Lower leg skin (tissue), 4 donors: ENCODE results near the gene PLA2G3. TPM values are rescaled to one million over a fixed set of nuclear protein-coding genes. Genes with fewer than 3 reads are reported as not detected.
"Not testable (repeated sequence)": the region's sequence is repeated elsewhere in the genome, so short reads cannot be mapped to it uniquely, and the experiment has no call there.

Experiments
- DNase-seq, 2 donors: peaks; one replicate each; pipeline ENCODE4 v3.0.0-alpha.2; 2019; ENCODE audit warnings: low spot score in 2 of 2
- H3K4me3 ChIP-seq: fragments of 200-600 bp; sonication (generic); 2 replicates; pipeline ENCODE4 v1.5.1; 2017; ENCODE audit warnings: mild to moderate bottlenecking, low read depth; ENCODE audit not compliant: poor library complexity, severe bottlenecking
- CTCF ChIP-seq, 3 donors: fragments of 450-650 bp; IDR thresholded peaks; one replicate each; pipeline ENCODE4 v1.5.1; 2016; ENCODE audit warnings: antibody characterized with exemption in 3 of 3, mild to moderate bottlenecking in 3 of 3, moderate library complexity in 2 of 3
- POLR2A ChIP-seq, 2 donors: fragments of 450-650 bp; IDR thresholded peaks; one replicate each; pipeline ENCODE4 v1.6.1; 2016 to 2017; ENCODE audit warnings: antibody characterized with exemption in 2 of 2, mild to moderate bottlenecking in 1 of 2, moderate library complexity in 1 of 2
- WGBS, 2 donors: methylation state at CpG; one replicate each; pipeline ENCODE4 v1.1.5; 2018; 5-methylcytosine and 5-hydroxymethylcytosine counted together
- intact Hi-C: fragments of 100-400 bp; cut with DNase I; formaldehyde crosslinking; loops from one replicate; pipeline ENCODE4 v1.15.0; 2023; ENCODE audit warnings: low total_unique reads
- total RNA-seq, 4 donors: library from RNA; depleted of rRNA; stranded (reverse); fragments of >200 nt; gene quantifications; one replicate each; pipeline ENCODE4 v1.1.0, GENCODE V29; 2016

PLA2G3 gene
- total RNA-seq, 4 donors from 2014 or later = 6.5 to 11.3 (median 8.7) TPM

- WGBS, 2 donors = 79 to 84% methylated on average over 7 of the region's 7 CpGs
- intact Hi-C loops = no loop called here
- no peak for TF ChIP-seq POLR2A (IDR thresholded peaks at IDR 0.05)
- no peak for TF ChIP-seq CTCF (IDR thresholded peaks at IDR 0.05)
Observed at GRCh38 chr22:31119026-31119717, 21.1 kb downstream of the PLA2G3 start.

GRCh38 chr22:31118046-31118820, 22.1 kb downstream of the PLA2G3 start:
- no peak for DNase-seq
- no peak overlapping the region for H3K4me3 ChIP-seq
- 86 to 92% methylated on average over 3 of the region's 3 CpGs for WGBS, 2 donors
- TF ChIP-seq POLR2A (IDR thresholded peaks at IDR 0.05) (no peak), CTCF (IDR thresholded peaks at IDR 0.05) (no peak)
- intact Hi-C loops = no loop called here

More at GRCh38 chr22:31119026-31119717, 21.1 kb downstream of the PLA2G3 start:
- H3K4me3 ChIP-seq = no peak overlapping the region
- DNase-seq = no peak

GRCh38 chr22:31112547-31113091, 27.7 kb downstream of the PLA2G3 start:
- intact Hi-C loops, H3K4me3 ChIP-seq, DNase-seq: not testable (repeated sequence)
- WGBS, 2 donors = 95 to 96% methylated on average over 7 of the region's 7 CpGs

- TF ChIP-seq CTCF (IDR thresholded peaks at IDR 0.05) (no peak), POLR2A (IDR thresholded peaks at IDR 0.05) (no peak)
- H3K4me3 ChIP-seq = no peak overlapping the region
- intact Hi-C loops = loop anchor here (10.0 kb wide), 1 partner anchor 127 kb away; no protein-coding TSS in a partner anchor
- no peak for DNase-seq
- WGBS, 2 donors = 1% methylated on average over 5 of the region's 5 CpGs
Observed at GRCh38 chr22:31107894-31108218, 32.5 kb downstream of the PLA2G3 start.

GRCh38 chr22:31107178-31107893, 33.0 kb downstream of the PLA2G3 start, which contains the start of gene SELENOM:
Gene SELENOM (minus strand): TSS chr22:31107568. CDS start chr22:31107505, 63 bp downstream.
- peak; percentile 96 to 99 for DNase-seq
- 3 to 4% methylated on average over 23 to 38 of the region's 67 CpGs for WGBS, 2 donors
- intact Hi-C loops = loop anchor here (10.0 kb wide), 1 partner anchor 127 kb away; no protein-coding TSS in a partner anchor

More at GRCh38 chr22:31107178-31107893, 33.0 kb downstream of the PLA2G3 start, which contains the start of gene SELENOM:
- TF ChIP-seq CTCF (IDR thresholded peaks at IDR 0.05) (peak in 1 of 3 donors; percentile 89), POLR2A (IDR thresholded peaks at IDR 0.05) (peak in 1 of 2 donors; percentile 61)
- H3K4me3 ChIP-seq = peak within 1 kb of the TSS; percentile 50
